Mesothelial cell of epicardium (in vitro differentiated cells): ENCODE results near the gene CCT8. TPM values are rescaled to one million over a fixed set of nuclear protein-coding genes. Genes with fewer than 3 reads are reported as not detected.
"Not testable (repeated sequence)": the region's sequence is repeated elsewhere in the genome, so short reads cannot be mapped to it uniquely, and the experiment has no call there.

ENCODE experiments used
- DNase-seq, 2 experiments: peaks; one replicate each; pipeline ENCODE4 v3.0.0; 2021; ENCODE audit warnings: low spot score in 2 of 2; ENCODE audit not compliant: unreplicated experiment in 2 of 2
- H3K27ac Mint-ChIP-seq: 2 replicates; pipeline ENCODE4 v1.8.0; 2021; ENCODE audit warnings: mixed read lengths
- H3K27me3 Mint-ChIP-seq: 2 replicates; pipeline ENCODE4 v1.8.0; 2021; ENCODE audit warnings: low read depth, mixed read lengths
- H3K36me3 Mint-ChIP-seq: 2 replicates; pipeline ENCODE4 v1.8.0; 2021; ENCODE audit warnings: mixed read lengths
- H3K4me1 Mint-ChIP-seq: 2 replicates; pipeline ENCODE4 v1.8.0; 2021; ENCODE audit warnings: mixed read lengths
- H3K4me3 Mint-ChIP-seq: 2 replicates; pipeline ENCODE4 v1.8.0; 2021; ENCODE audit warnings: mild to moderate bottlenecking, moderate library complexity, mixed read lengths
- H3K9me3 Mint-ChIP-seq: 2 replicates; pipeline ENCODE4 v1.8.0; 2021; ENCODE audit warnings: mixed read lengths
- total RNA-seq: library from RNA; stranded (reverse); gene quantifications from 3 replicates; pipeline ENCODE4 v1.2.1, GENCODE V29; 2021
- TF ChIP-seq, protein P1 (sequence below): fragments of 200-600 bp; sonication (generic); IDR thresholded peaks from one replicate; pipeline ENCODE4 v1.5.0; 2021; ENCODE audit warnings: antibody characterized with exemption; ENCODE audit not compliant: unreplicated experiment

Gene CCT8
- total RNA-seq, 1 donor from 2014 or later: 166 TPM

DNA sequence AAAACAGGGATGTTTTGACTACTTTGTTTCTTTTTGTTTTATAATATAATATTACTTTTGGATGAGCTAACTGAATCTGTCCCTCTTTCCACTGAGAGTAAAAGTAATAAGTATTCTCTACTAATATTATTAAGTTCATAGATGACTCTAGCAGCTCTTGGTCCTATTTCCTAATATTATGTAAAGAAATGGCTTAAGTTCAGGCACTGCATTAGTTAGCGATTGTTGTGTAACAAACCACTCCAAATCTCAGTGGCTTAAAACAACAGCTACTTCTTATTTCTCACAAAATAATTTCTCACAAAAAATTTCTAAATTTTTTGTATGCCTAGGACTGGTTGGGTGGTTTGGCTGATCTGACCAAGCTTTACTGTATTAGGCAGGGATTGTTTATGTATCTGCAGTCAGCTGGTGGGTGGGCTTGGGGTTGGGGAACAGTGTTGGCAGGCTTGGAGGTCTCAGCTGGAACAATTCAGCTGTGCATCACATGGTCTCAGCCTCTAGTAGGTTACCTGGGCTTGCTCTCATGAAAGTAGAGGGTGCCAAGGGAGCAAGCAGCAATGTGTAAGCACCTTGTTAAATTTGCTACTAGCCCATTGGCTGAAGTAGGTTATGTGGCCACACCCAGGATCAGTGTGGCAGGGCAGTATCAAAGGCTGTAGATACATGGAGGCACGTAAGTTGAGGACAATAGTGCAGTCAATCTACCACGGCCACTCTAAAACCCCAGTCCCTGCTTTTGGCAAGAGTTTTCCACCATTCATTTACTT, 8.8 kb upstream of the CCT8 start:
- Mint-ChIP-seq H3K36me3 (no peaks in the 10 kb centered on the region), H3K9me3 (no peaks in the 10 kb centered on the region), H3K27ac (no peak overlapping the region), H3K4me1 (peaks cover 23% of the 10 kb centered on the region), H3K4me3 (no peak overlapping the region), H3K27me3 (no peaks in the 10 kb centered on the region)
- no peak for DNase-seq
- TF ChIP-seq, protein P1, sequence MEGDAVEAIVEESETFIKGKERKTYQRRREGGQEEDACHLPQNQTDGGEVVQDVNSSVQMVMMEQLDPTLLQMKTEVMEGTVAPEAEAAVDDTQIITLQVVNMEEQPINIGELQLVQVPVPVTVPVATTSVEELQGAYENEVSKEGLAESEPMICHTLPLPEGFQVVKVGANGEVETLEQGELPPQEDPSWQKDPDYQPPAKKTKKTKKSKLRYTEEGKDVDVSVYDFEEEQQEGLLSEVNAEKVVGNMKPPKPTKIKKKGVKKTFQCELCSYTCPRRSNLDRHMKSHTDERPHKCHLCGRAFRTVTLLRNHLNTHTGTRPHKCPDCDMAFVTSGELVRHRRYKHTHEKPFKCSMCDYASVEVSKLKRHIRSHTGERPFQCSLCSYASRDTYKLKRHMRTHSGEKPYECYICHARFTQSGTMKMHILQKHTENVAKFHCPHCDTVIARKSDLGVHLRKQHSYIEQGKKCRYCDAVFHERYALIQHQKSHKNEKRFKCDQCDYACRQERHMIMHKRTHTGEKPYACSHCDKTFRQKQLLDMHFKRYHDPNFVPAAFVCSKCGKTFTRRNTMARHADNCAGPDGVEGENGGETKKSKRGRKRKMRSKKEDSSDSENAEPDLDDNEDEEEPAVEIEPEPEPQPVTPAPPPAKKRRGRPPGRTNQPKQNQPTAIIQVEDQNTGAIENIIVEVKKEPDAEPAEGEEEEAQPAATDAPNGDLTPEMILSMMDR: no peak

- TF ChIP-seq, protein P1: no peak
- no peak overlapping the region for H3K4me3 Mint-ChIP-seq
- DNase-seq: no peak
- H3K36me3 Mint-ChIP-seq: no peaks in the 10 kb centered on the region
- peaks cover 12% of the 10 kb centered on the region for H3K4me1 Mint-ChIP-seq
- H3K9me3 Mint-ChIP-seq: no peaks in the 10 kb centered on the region
- H3K27ac Mint-ChIP-seq: no peak overlapping the region
- no peaks in the 10 kb centered on the region for H3K27me3 Mint-ChIP-seq
These were observed 7.0 kb upstream of the CCT8 start for GRCh38 chr21:29080454-29080941.

DNA sequence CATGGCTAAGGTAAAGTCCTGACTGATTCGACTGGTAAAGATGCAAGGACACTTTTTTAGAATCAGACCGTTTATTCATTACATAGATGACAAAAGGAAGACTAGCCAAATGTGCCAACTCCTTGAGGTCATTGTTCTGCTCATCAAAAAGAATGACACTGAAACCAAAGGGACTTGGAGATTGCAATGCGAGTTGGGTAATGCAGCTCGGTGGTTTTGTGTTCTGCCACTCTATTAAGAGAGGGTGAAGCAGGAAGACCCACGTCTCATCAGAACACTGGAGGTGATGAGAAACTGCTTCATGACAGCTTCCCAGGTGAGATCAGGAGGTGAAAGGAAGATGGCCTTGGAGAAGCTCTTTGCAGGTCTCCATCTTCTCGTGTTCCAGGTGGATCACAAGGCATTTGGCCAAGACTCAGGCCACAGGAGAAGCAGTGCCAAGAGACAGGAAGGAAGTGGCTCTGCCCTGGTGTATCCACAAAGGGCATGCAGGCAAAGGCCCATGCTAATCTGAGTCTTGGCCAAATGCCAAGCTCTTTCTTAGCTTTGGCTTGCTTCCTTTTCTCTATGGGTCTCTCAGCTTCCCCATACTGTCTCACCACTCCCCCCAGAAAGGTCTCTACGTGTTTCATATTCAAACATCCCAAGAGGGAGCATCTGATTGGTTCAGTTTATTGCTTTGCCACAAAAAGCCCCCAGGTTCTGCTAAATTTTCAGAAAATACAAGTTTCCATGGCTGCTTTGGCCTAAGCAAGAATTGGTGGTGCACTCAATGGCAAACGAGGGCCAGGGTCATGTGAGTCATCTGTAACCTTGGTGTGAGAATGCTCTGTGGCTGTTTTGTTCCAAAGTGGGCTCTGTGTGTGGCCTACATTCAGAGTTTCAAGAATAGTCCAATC, 5.7 kb upstream of the CCT8 start:
- DNase-seq: no peak
- Mint-ChIP-seq H3K4me1 (no peaks in the 10 kb centered on the region), H3K27me3 (no peaks in the 10 kb centered on the region), H3K27ac (no peak overlapping the region), H3K36me3 (no peaks in the 10 kb centered on the region), H3K4me3 (no peak overlapping the region), H3K9me3 (no peaks in the 10 kb centered on the region)
- TF ChIP-seq, protein P1: no peak

DNA sequence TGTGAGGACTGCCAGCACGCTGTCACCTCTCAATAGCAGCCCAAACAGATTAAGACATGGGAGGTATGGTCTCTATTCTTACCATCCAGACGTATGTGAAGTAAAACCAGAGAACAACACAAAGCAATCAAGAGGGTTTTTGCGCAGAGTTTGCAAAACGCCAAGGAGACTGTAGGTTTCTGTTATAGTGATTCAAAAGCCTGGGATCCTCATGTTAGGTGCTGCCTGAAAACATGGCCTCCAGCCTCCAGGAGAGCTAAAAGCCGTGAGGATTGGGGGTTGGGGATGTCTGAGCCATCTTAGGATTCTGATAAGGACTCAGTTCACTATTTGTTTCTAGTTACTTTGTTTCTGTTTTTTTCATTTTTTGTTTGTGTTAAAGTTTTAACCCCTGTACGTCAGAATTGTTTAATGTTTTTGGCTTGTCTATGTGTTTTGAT, 4.2 kb upstream of the CCT8 start:
- Mint-ChIP-seq H3K27ac (no peak overlapping the region), H3K9me3 (no peaks in the 10 kb centered on the region), H3K4me1 (peaks cover 4% of the 10 kb centered on the region), H3K36me3 (no peaks in the 10 kb centered on the region), H3K4me3 (no peak overlapping the region), H3K27me3 (no peaks in the 10 kb centered on the region)
- TF ChIP-seq, protein P1: no peak
- DNase-seq: no peak

GRCh38 chr21:29076731-29077640, 3.5 kb upstream of the CCT8 start:
- not testable (repeated sequence) for H3K4me3 Mint-ChIP-seq, H3K27ac Mint-ChIP-seq, DNase-seq, H3K9me3 Mint-ChIP-seq, H3K27me3 Mint-ChIP-seq, H3K36me3 Mint-ChIP-seq
- H3K4me1 Mint-ChIP-seq: peaks cover 10% of the 10 kb centered on the region
